Body of pancreas (tissue), 4 donors: ENCODE results near the gene KIF22. TPM values are rescaled to one million over a fixed set of nuclear protein-coding genes. Genes with fewer than 3 reads are reported as not detected.
"Not testable (repeated sequence)": the region's sequence is repeated elsewhere in the genome, so short reads cannot be mapped to it uniquely, and the experiment has no call there.

Experiments
- ATAC-seq: fragments of 150-250 bp; one replicate; pipeline ENCODE4 v1.9.1; 2016
- DNase-seq, 4 donors: peaks; one replicate each; pipeline ENCODE4 v3.0.0-alpha.2; 2019
- H3K27ac ChIP-seq, 4 donors: fragments of 200-600 bp; sonication (generic); 1 replicate in 3 of 4; 2 replicates in 1 of 4; pipeline versions ENCODE4 v1.5.1 to v1.6.1; 2016 to 2019; ENCODE audit warnings: mild to moderate bottlenecking in 1 of 4, mixed read lengths in 1 of 4, moderate library complexity in 1 of 4
- H3K27me3 ChIP-seq, 2 donors: fragments of 200-600 bp; sonication (generic); one replicate each; pipeline ENCODE4 v1.6.0; 2016; ENCODE audit warnings: mild to moderate bottlenecking in 1 of 2
- H3K36me3 ChIP-seq, 2 donors: fragments of 200-600 bp; sonication (generic); replicated peaks in 1 of 2; 2 replicates each; pipeline ENCODE4 v1.5.1; 2016; ENCODE audit warnings: low read depth in 2 of 2; ENCODE audit not compliant: insufficient read depth in 1 of 2
- H3K4me1 ChIP-seq: fragments of 200-600 bp; sonication (generic); one replicate; pipeline ENCODE4 v1.6.0; 2016
- H3K4me3 ChIP-seq, 2 donors: fragments of 200-600 bp; sonication (generic); 1 replicate in 1 of 2; 2 replicates in 1 of 2; pipeline ENCODE4 v1.5.1; 2016 to 2019
- H3K9me3 ChIP-seq, 3 donors: fragments of 200-600 bp; sonication (generic); 1 replicate in 2 of 3; 2 replicates in 1 of 3; pipeline ENCODE4 v1.5.1; 2016
- POLR2A ChIP-seq, 3 donors: fragments of 450-650 bp; IDR thresholded peaks; one replicate each; pipeline ENCODE4 v1.6.1; 2016; ENCODE audit warnings: antibody characterized with exemption in 3 of 3, mild to moderate bottlenecking in 2 of 3
- WGBS, 2 donors: methylation state at CpG; one replicate each; pipeline ENCODE4 v1.1.5; 2017; 5-methylcytosine and 5-hydroxymethylcytosine counted together
- intact Hi-C: fragments of 100-400 bp; cut with DNase I; formaldehyde crosslinking; loops from one replicate; pipeline ENCODE4 v1.15.1; 2023
- total RNA-seq, 2 donors: library from RNA; depleted of rRNA; stranded (reverse); fragments of >200 nt; gene quantifications; one replicate each; pipeline ENCODE4 v1.1.0, GENCODE V29; 2016
- TF ChIP-seq, protein P1 (sequence below), 7 experiments: fragments of 450-650 bp in 4 of 7; fragments of 200-600 bp in 3 of 7; sonication (generic) in 3 of 7; IDR thresholded peaks; one replicate each; pipeline ENCODE4 v1.5.1; 2016 to 2019; ENCODE audit warnings: antibody characterized with exemption in 7 of 7

Gene KIF22
- total RNA-seq, 2 donors from 2014 or later, result 8.9 to 13.7 TPM

DNA sequence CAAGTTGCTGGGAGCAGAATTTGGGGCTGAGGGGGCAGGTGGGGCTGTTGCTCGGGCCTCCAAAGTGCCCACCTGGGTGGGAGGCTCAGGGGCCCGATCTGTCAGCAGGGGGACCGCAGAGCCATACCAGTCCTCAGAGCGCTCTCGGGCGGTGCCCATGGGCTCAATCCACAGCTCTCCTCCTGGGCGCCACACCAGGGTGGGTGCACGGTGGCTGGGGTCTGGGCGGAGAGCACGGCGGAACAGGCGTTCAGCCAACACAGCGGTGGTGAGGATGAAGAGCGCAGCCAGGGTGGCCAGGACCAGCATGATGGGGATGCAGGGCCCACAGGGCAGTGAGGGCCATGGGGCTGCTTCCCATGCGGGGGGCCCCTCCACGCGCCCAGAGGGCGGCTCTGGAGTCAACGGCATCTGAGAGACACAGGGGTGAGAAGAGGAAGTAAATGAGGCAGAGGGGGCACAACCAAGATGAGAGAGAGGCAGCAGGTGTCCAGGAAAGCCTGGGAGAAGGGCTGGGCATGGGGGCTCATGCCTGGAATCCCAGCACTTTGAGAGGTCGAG, 45.9 kb upstream of the KIF22 start:
- intact Hi-C loops, result no loop called here
- Histone ChIP-seq H3K27me3 (no peaks in the 10 kb centered on the region), H3K27ac (no peak overlapping the region), H3K4me1 (no peaks in the 10 kb centered on the region), H3K4me3 (no peak overlapping the region), H3K36me3 (no peaks in the 10 kb centered on the region), H3K9me3 (no peaks in the 10 kb centered on the region)
- DNase-seq (no peak), ATAC-seq (no peak)
- 75 to 84% methylated on average over 7 to 18 of the region's 20 CpGs for WGBS, 2 donors
- TF ChIP-seq, protein P1, sequence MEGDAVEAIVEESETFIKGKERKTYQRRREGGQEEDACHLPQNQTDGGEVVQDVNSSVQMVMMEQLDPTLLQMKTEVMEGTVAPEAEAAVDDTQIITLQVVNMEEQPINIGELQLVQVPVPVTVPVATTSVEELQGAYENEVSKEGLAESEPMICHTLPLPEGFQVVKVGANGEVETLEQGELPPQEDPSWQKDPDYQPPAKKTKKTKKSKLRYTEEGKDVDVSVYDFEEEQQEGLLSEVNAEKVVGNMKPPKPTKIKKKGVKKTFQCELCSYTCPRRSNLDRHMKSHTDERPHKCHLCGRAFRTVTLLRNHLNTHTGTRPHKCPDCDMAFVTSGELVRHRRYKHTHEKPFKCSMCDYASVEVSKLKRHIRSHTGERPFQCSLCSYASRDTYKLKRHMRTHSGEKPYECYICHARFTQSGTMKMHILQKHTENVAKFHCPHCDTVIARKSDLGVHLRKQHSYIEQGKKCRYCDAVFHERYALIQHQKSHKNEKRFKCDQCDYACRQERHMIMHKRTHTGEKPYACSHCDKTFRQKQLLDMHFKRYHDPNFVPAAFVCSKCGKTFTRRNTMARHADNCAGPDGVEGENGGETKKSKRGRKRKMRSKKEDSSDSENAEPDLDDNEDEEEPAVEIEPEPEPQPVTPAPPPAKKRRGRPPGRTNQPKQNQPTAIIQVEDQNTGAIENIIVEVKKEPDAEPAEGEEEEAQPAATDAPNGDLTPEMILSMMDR (IDR thresholded peaks at IDR 0.05), result no peak
- TF ChIP-seq POLR2A (IDR thresholded peaks at IDR 0.05), result no peak

DNA sequence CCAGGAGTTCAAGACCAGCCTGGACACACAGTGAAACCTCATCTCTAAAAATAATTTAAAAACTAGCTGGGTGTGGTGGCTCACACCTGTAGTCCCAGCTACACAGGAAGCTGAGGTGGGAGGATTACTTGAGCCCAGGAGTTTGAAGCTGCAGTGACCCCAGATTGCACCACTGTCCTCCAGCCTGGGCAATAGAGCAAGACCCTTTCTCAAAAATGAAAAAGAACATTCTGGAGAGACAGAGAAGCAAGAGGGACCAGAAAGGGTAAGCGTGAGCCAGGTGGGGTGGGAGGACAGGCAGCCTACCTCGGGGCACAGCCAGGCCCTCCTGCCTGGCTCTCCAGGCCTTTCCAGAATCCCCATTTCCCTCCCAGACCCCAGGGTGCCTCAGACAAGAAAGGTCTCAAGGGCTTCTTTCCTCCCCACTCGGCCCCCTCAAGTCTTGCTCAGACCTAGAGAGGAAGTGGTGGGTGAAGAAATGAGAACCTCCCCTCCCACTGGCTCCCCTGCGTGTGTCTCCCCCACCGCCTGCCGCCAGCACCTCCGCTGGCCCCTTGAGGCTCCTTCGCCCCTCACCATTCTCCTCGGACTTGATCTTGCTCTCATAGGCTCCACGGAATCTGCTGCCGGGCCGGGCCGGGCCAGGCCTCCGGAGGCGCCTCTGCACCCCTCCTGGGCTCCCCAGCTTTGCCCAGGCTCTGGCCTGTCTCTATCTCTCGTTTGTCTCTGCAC, 45.3 kb upstream of the KIF22 start:
- 67 to 81% methylated on average over 12 to 14 of the region's 16 CpGs for WGBS, 2 donors
- intact Hi-C loops, result no loop called here
- no peak for ATAC-seq
- H3K4me3 ChIP-seq, result no peak overlapping the region
- H3K27me3 ChIP-seq, result no peaks in the 10 kb centered on the region
- H3K27ac ChIP-seq, result no peak overlapping the region
- DNase-seq, result no peak
- H3K36me3 ChIP-seq, result no peaks in the 10 kb centered on the region
- no peaks in the 10 kb centered on the region for H3K4me1 ChIP-seq
- TF ChIP-seq, protein P1 (IDR thresholded peaks at IDR 0.05), result no peak
- no peak for TF ChIP-seq POLR2A (IDR thresholded peaks at IDR 0.05)
- no peaks in the 10 kb centered on the region for H3K9me3 ChIP-seq

DNA sequence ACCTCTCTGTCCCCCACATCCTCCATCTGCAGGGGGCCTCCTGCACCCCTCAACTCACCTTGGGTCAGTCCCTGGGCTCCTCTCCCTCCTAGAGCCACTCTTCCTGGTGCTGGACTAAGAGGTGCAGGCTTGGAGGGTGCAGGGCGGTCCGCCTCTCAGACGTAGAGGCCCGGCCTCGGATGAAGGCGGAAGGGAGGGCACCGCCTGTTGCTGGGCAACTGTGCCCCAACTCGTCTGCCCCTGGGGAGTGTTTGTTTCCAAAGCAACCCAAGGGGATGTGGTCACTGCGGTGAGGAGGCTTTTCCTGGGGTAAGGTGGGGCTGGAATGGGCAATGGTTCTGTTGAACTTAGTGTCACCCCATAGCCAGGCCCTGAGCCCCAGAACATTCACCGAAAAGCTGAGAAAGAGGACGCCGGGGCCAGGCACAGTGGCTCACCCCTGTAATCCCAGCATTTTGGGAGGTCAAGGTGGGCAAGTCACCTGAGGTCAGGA, 44.7 kb upstream of the KIF22 start, which contains the start of gene C16orf54:
Gene C16orf54, minus strand, starts transcription at position 138 of the 493 bp plus-strand sequence. CDS start 1,039 bp downstream, outside the sequence.
- intact Hi-C loops, result no loop called here
- Histone ChIP-seq H3K4me1 (no peaks in the 10 kb centered on the region), H3K36me3 (no peaks in the 10 kb centered on the region), H3K27me3 (no peaks in the 10 kb centered on the region), H3K9me3 (no peaks in the 10 kb centered on the region), H3K27ac (no peak within 1 kb of the TSS), H3K4me3 (no peak within 1 kb of the TSS)
- TF ChIP-seq POLR2A (IDR thresholded peaks at IDR 0.05), result no peak
- TF ChIP-seq, protein P1 (IDR thresholded peaks at IDR 0.05), result no peak
- peak; percentile 16 to 72 (median 35) for DNase-seq
- ATAC-seq, result peak; percentile 25
- WGBS, 2 donors, result 65 to 85% methylated on average over 3 to 12 of the region's 12 CpGs

DNA sequence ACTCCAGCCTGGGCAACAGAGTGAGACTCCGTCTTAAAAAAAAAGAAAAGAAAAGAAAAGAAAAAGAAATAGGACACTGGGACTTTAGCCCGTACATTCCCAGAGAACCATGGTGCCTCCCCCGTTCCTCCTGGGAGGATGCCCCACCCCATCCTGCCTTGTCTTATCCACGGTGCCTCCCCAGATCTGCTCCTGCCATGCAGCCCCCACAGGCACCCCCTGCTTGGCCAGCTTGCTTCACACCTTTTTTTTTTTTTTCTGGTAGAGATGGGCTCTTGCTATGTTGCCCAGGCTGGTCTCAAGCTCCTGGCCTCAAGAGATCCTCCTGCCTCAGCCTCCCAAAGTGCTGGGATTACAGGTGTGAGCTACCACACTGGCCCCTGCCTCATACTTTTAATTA, 44.0 kb upstream of the KIF22 start:
- H3K36me3 ChIP-seq, H3K27me3 ChIP-seq, DNase-seq, intact Hi-C loops, ATAC-seq, H3K4me3 ChIP-seq, H3K27ac ChIP-seq, H3K9me3 ChIP-seq, H3K4me1 ChIP-seq: not testable (repeated sequence)
- WGBS, 2 donors, result 68 to 74% methylated on average over 4 of the region's 4 CpGs

DNA sequence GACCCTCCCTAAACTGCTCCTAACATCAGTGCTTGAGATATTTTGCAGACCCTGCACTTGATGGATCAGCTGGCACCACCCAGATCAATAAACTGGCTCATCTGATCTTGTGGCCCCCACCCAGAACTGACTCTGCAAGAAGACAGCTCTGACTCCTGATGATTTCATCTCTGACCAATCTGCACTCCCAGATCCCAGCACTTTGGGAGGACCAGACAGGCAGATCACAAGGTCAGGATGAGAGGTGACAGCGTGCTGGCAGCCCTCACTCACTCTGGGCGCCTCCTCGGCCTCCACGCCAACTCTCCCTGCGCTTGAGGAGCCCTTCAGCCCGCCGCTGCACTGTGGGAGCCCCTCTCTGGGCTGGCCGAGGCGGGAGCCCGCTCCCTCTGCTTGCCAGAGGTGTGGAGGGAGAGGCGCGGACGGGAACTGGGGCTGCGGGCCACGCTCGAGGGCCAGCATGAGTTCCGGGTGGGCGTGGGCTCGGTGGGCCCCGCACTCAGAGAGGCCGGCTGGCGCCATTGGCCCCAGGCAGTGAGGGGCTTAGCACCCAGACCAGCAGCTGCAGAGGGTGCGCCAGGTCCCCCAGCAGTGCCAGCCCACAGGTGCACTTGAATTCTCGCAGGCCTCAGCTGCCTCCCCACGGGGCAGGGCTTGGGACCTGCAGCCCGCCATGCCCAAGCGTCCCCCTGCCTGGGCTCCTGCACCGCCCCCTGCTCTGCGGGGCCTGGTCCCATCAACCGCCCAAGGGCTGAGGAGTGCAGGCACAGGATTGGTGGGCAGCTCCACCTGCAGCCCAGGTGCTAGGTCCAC, 42.4 kb upstream of the KIF22 start:
- DNase-seq (no peak), ATAC-seq (no peak)
- Histone ChIP-seq H3K9me3 (no peaks in the 10 kb centered on the region), H3K36me3 (no peaks in the 10 kb centered on the region), H3K27ac (no peak overlapping the region), H3K4me1 (no peaks in the 10 kb centered on the region), H3K4me3 (no peak overlapping the region), H3K27me3 (no peaks in the 10 kb centered on the region)
- TF ChIP-seq, protein P1 (IDR thresholded peaks at IDR 0.05), result no peak
- no peak for TF ChIP-seq POLR2A (IDR thresholded peaks at IDR 0.05)
- WGBS, 2 donors, result 96% methylated on average over 25 of the region's 30 CpGs; no CpG with 5 or more reads in 1 of the 2 donors
- intact Hi-C loops, result no loop called here

DNA sequence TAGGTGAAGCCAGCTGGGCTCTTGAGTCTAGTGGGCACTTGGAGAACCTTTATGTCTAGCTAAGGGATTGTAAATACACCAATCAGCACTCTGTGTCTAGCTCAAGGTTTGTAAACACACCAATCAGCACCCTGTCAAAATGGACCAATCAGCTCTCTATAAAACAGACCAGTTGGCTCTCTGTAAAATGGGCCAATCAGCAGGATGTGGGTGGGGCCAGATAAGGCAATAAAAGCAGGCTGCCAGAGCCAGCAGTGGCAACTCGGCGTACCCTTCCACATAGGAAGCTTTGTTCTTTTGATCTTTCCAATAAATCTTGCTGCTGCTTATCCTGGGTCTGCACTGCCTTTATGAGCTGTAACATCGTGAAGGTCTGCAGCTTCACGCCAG, 41.8 kb upstream of the KIF22 start:
- H3K4me3 ChIP-seq, intact Hi-C loops, H3K27me3 ChIP-seq, H3K27ac ChIP-seq, DNase-seq, ATAC-seq, H3K4me1 ChIP-seq, H3K36me3 ChIP-seq, H3K9me3 ChIP-seq: not testable (repeated sequence)
- 70 to 79% methylated on average over 3 to 4 of the region's 4 CpGs for WGBS, 2 donors
